Coronary artery (tissue), 2 donors: ENCODE data around the gene IMPA2.

Experiments used
- DNase-seq: peaks from one replicate; pipeline ENCODE4 v3.0.0-alpha.2; 2017; ENCODE audit warnings: low spot score
- H3K27ac ChIP-seq, 2 donors: fragments of 200-600 bp; sonication (generic); one replicate each; pipeline ENCODE4 v1.5.1; 2016 to 2019
- H3K4me3 ChIP-seq: fragments of 200-600 bp; sonication (generic); 2 replicates; pipeline ENCODE4 v1.5.1; 2016; ENCODE audit warnings: mild to moderate bottlenecking, moderate library complexity
- CTCF ChIP-seq: fragments of 200-600 bp; sonication (generic); IDR thresholded peaks from one replicate; pipeline ENCODE4 v1.5.1; 2019; ENCODE audit warnings: antibody characterized with exemption

The IMPA2 gene

GRCh38 chr18:12005538-12006487, 24.5 kb downstream of the IMPA2 start:
- no peak for TF ChIP-seq CTCF
- no peak overlapping the region for H3K27ac ChIP-seq
- no peak overlapping the region for H3K4me3 ChIP-seq
- no peak for DNase-seq

- no peak overlapping the region for H3K27ac ChIP-seq
- DNase-seq, result no peak
- no peak overlapping the region for H3K4me3 ChIP-seq
- no peak for TF ChIP-seq CTCF
Observed at GRCh38 chr18:12006488-12006840, 25.2 kb downstream of the IMPA2 start.

GRCh38 chr18:12007063-12007462, 25.8 kb downstream of the IMPA2 start:
- Histone ChIP-seq H3K27ac (no peak overlapping the region), H3K4me3 (no peak overlapping the region)
- TF ChIP-seq CTCF, result no peak
- no peak for DNase-seq

GRCh38 chr18:12008181-12008767, 27.0 kb downstream of the IMPA2 start:
- no peak for TF ChIP-seq CTCF
- Histone ChIP-seq H3K4me3 (no peak overlapping the region), H3K27ac (no peak overlapping the region)
- DNase-seq, result no peak

- DNase-seq, result no peak
- no peak for TF ChIP-seq CTCF
- H3K4me3 ChIP-seq, result no peak overlapping the region
- no peak overlapping the region for H3K27ac ChIP-seq
Observed at GRCh38 chr18:12008842-12009580, 27.7 kb downstream of the IMPA2 start.

- H3K27ac ChIP-seq, result no peak overlapping the region
- H3K4me3 ChIP-seq, result no peak overlapping the region
- no peak for TF ChIP-seq CTCF
- DNase-seq, result no peak
Observed at GRCh38 chr18:12009581-12010140, 28.4 kb downstream of the IMPA2 start.
